ENCODE results near the gene NSMCE1. TPM values are rescaled to one million over a fixed set of nuclear protein-coding genes. Genes with fewer than 3 reads are reported as not detected.
A peak's percentile ranks its signal among the peaks of the same experiment; 100 is the strongest.

Gene NSMCE1
- total RNA-seq, 2 experiments from 2014 or later: 31.9 to 33.9 TPM

DNA sequence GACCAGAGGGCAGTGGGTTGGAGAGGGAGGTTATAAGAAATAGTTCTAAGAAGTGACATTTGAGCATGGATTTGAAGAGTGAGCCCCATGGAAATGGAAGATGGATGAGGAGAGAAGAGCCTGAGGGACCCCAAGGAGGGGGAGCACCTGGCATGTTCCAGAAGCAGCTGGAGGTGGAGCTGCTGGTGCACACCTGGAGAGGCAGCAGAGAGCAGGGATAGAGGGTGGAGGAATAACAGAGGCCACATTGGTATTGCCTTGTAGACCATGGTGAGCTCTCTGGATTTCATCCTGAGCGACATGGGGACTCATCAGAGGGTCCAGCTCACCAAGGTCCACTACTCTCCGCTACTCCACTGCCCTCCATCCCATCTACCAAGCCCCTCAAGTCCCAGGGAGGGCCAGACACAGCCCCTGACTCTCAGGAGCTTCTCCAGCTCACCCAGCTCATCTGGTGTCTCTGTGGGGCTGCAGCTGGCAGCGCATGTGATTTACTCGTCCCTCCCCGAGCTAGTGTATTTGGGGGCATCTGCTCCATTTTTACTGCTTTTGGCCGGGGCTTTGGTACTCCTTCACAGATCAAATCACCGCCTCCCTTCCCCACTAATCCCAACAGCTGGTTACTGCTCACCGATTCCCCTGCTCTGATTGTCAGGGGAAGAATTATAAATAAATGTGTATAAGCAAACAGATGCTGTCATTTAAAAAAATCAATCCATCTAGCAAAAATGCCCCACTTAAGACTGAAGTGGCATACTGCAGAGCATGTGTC is 87.4 kb downstream of the NSMCE1 start:
- Mint-ChIP-seq H3K36me3 (ENCODE audit: low read depth) (no peaks in the 10 kb centered on the region), H3K4me1 (ENCODE audit: low read depth) (peaks cover 54% of the 10 kb centered on the region), H3K27ac (peak overlapping the region; percentile 13), H3K27me3 (no peaks in the 10 kb centered on the region), H3K9me3 (no peaks in the 10 kb centered on the region), H3K4me3 (no peak overlapping the region)
- POLR2A ChIA-PET: interaction anchor here (1.1 to 2.5 kb wide), 5 partner anchors 11 to 187 kb away, joined by 3 to 16 read pairs (median 4); partner anchors contain the start of gene KDM8
- no peaks in the 10 kb centered on the region for H3K36me3 ChIP-seq (ENCODE audit: insufficient read depth, low read length)
- no peak for ATAC-seq (ENCODE audit: poor library complexity)
- no peak for DNase-seq
- TF ChIP-seq, protein P1, sequence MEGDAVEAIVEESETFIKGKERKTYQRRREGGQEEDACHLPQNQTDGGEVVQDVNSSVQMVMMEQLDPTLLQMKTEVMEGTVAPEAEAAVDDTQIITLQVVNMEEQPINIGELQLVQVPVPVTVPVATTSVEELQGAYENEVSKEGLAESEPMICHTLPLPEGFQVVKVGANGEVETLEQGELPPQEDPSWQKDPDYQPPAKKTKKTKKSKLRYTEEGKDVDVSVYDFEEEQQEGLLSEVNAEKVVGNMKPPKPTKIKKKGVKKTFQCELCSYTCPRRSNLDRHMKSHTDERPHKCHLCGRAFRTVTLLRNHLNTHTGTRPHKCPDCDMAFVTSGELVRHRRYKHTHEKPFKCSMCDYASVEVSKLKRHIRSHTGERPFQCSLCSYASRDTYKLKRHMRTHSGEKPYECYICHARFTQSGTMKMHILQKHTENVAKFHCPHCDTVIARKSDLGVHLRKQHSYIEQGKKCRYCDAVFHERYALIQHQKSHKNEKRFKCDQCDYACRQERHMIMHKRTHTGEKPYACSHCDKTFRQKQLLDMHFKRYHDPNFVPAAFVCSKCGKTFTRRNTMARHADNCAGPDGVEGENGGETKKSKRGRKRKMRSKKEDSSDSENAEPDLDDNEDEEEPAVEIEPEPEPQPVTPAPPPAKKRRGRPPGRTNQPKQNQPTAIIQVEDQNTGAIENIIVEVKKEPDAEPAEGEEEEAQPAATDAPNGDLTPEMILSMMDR (IDR thresholded peaks at IDR 0.05): no peak
- no peaks in the 10 kb centered on the region for H3K9me3 ChIP-seq (ENCODE audit: control insufficient read depth in 1 of 2, insufficient read depth in 1 of 2, low read length in 2 of 2)
- H3K4me3 ChIP-seq (ENCODE audit: low read length): no peak overlapping the region
- H3K27me3 ChIP-seq (ENCODE audit: control insufficient read depth in 1 of 2, insufficient read depth in 2 of 2, low read length in 2 of 2): no peaks in the 10 kb centered on the region
- CTCF ChIA-PET: interaction anchor here (0.7 to 3.1 kb wide), 4 partner anchors 12 to 54 kb away, joined by 3 to 51 read pairs (median 4); partner anchors contain the start of gene KDM8
- peaks cover 25% of the 10 kb centered on the region for H3K4me1 ChIP-seq (ENCODE audit: insufficient read depth, low read length)
- no peak overlapping the region for H3K27ac ChIP-seq (ENCODE audit: low read depth in 1 of 2, low read length in 2 of 2)
- intact Hi-C loops (cut with DNase I, micrococcal nuclease): no loop called here

GRCh38 chr16:27179500-27180072 is 89.0 kb downstream of the NSMCE1 start:
- intact Hi-C loops (cut with DNase I, micrococcal nuclease): loop anchor here (1.0 to 5.0 kb wide), 9 partner anchors 17 to 278 kb away; partner anchors contain the start of gene KDM8 (in 1 of the 2)
- H3K9me3 Mint-ChIP-seq: no peaks in the 10 kb centered on the region
- TF ChIP-seq, protein P1 (IDR thresholded peaks at IDR 0.05): peak; percentile 84
- peak; percentile 83 to 95 (median 86) for DNase-seq
- ATAC-seq (ENCODE audit: poor library complexity): peak; percentile 99
- H3K27me3 ChIP-seq (ENCODE audit: control insufficient read depth in 1 of 2, insufficient read depth in 2 of 2, low read length in 2 of 2): no peaks in the 10 kb centered on the region
- CTCF ChIA-PET: interaction anchor here (0.7 to 3.4 kb wide), 35 partner anchors 9 to 283 kb away, joined by 3 to 57 read pairs (median 4); partner anchors contain the start of genes IL21R and KDM8
- H3K27ac Mint-ChIP-seq: peak overlapping the region; percentile 72
- H3K4me1 Mint-ChIP-seq (ENCODE audit: low read depth): peaks cover 55% of the 10 kb centered on the region
- POLR2A ChIA-PET: interaction anchor here (0.7 to 3.0 kb wide), 16 partner anchors 9 to 371 kb away, joined by 3 to 26 read pairs (median 5); partner anchors contain the start of genes IL21R, KATNIP and KDM8
- no peak overlapping the region for H3K4me3 Mint-ChIP-seq
- H3K36me3 Mint-ChIP-seq (ENCODE audit: low read depth): no peaks in the 10 kb centered on the region
- peaks cover 35% of the 10 kb centered on the region for H3K4me1 ChIP-seq (ENCODE audit: insufficient read depth, low read length)
- H3K27me3 Mint-ChIP-seq: no peaks in the 10 kb centered on the region
- H3K27ac ChIP-seq (ENCODE audit: low read depth in 1 of 2, low read length in 2 of 2): no peak overlapping the region
- no peak overlapping the region for H3K4me3 ChIP-seq (ENCODE audit: low read length)
- no peaks in the 10 kb centered on the region for H3K9me3 ChIP-seq (ENCODE audit: control insufficient read depth in 1 of 2, insufficient read depth in 1 of 2, low read length in 2 of 2)
- H3K36me3 ChIP-seq (ENCODE audit: insufficient read depth, low read length): no peaks in the 10 kb centered on the region

GRCh38 chr16:27177031-27177774 is 91.4 kb downstream of the NSMCE1 start:
- ATAC-seq (ENCODE audit: poor library complexity) (no peak), DNase-seq (peak in 1 of 14 experiments; percentile 27)
- Mint-ChIP-seq H3K9me3 (no peaks in the 10 kb centered on the region), H3K27ac (peak overlapping the region; percentile 72), H3K36me3 (ENCODE audit: low read depth) (no peaks in the 10 kb centered on the region), H3K4me1 (ENCODE audit: low read depth) (peaks cover 70% of the 10 kb centered on the region), H3K27me3 (no peaks in the 10 kb centered on the region), H3K4me3 (no peak overlapping the region)
- CTCF ChIA-PET: interaction anchor here (3.4 kb wide), 1 partner anchor 55 kb away, joined by 57 read pairs; no protein-coding TSS in a partner anchor
- peaks cover 59% of the 10 kb centered on the region for H3K4me1 ChIP-seq (ENCODE audit: insufficient read depth, low read length)
- TF ChIP-seq, protein P1 (IDR thresholded peaks at IDR 0.05): no peak
- intact Hi-C loops (cut with DNase I, micrococcal nuclease): loop anchor here (5.0 kb wide), 3 partner anchors 55 to 190 kb away; no protein-coding TSS in a partner anchor
- no peaks in the 10 kb centered on the region for H3K9me3 ChIP-seq (ENCODE audit: control insufficient read depth in 1 of 2, insufficient read depth in 1 of 2, low read length in 2 of 2)
- H3K27me3 ChIP-seq (ENCODE audit: control insufficient read depth in 1 of 2, insufficient read depth in 2 of 2, low read length in 2 of 2): no peaks in the 10 kb centered on the region
- H3K4me3 ChIP-seq (ENCODE audit: low read length): no peak overlapping the region
- H3K36me3 ChIP-seq (ENCODE audit: insufficient read depth, low read length): no peaks in the 10 kb centered on the region
- H3K27ac ChIP-seq (ENCODE audit: low read depth in 1 of 2, low read length in 2 of 2): no peak overlapping the region
- POLR2A ChIA-PET: interaction anchor here (1.2 to 3.0 kb wide), 3 partner anchors 19 to 190 kb away, joined by 3 to 26 read pairs (median 24); no protein-coding TSS in a partner anchor

Measured in CD4-positive, alpha-beta T cell (primary cell).